ENCODE results near the gene ST13.
"Not testable (repeated sequence)": the region's sequence is repeated elsewhere in the genome, so short reads cannot be mapped to it uniquely, and the experiment has no call there.

ST13 gene

GRCh38 chr22:40838486-40838885 is 18.0 kb downstream of the ST13 start:
- no peak for DNase-seq (ENCODE audit: low read depth)

- no peak for DNase-seq (ENCODE audit: low read depth)
Measured at GRCh38 chr22:40834619-40835018, 21.8 kb downstream of the ST13 start.

DNA sequence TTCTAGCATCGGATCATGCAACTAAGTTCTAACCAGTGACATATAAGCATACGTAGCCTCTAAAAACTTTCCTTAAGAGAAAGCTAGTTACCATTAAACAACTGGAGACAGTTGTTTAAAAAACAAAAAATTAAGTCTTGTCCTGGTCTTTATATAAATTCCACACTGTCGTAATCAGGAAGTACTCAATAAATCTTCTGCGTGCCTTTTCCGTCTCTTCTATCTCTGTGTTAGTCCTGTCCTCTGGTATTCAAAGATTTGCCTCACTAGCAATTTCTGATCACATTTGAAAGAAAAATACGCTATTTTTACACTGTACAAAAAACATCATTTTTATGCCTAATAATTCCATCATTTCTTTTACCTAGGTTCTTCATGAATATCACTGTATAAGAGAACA is 27.3 kb downstream of the ST13 start:
- DNase-seq (ENCODE audit: low read depth), result no peak

GRCh38 chr22:40826984-40827741 is 29.3 kb downstream of the ST13 start:
- no peak for DNase-seq (ENCODE audit: low read depth)

- DNase-seq (ENCODE audit: low read depth), result not testable (repeated sequence)
Measured at GRCh38 chr22:40826292-40826691, 30.1 kb downstream of the ST13 start.

DNA sequence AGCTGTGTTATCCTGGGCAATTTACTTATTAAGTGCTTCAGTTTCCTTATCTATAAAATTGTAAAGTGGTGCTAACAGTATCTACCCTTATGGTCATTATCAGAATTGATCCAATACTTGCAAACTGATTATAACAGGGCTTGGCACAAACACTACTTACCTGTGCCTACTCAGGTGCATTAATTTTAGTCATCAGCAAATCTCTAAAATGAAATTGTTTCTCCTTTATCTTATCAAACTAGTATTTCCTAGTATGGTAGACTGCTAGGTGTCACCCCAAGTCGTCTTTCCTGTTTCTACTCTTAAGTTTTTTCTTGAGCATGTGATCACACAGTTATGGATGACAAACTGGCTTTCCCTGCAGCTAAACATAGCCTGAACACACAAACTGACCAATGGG is 33.0 kb downstream of the ST13 start:
- DNase-seq (ENCODE audit: low read depth), result no peak

DNA sequence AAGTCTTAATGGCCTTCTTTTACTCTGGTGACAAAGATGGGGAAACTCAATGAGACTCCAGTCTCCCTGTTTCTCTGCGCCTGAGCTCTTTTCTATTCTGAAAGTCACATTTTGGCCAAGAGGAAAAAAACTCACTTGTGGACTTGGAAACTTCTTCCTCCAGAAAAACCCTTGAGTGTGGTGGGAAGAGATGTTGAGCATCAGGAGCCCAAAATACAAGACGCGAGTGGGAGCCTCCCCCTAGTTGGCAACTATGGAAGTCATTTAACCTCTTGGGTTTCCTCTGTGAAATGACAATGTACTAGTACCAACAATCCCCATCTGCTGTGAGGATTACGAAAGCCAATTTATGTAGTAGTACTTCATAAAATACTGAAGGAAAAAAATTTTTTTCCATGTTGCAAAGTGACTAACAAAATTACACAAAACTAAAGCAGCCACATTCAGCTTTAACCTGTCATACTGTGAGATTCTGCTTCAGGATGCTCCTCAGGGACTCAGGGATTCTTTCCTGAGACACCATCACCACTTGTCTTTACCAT is 36.8 kb downstream of the ST13 start:
- DNase-seq (ENCODE audit: low read depth), result no peak

DNA sequence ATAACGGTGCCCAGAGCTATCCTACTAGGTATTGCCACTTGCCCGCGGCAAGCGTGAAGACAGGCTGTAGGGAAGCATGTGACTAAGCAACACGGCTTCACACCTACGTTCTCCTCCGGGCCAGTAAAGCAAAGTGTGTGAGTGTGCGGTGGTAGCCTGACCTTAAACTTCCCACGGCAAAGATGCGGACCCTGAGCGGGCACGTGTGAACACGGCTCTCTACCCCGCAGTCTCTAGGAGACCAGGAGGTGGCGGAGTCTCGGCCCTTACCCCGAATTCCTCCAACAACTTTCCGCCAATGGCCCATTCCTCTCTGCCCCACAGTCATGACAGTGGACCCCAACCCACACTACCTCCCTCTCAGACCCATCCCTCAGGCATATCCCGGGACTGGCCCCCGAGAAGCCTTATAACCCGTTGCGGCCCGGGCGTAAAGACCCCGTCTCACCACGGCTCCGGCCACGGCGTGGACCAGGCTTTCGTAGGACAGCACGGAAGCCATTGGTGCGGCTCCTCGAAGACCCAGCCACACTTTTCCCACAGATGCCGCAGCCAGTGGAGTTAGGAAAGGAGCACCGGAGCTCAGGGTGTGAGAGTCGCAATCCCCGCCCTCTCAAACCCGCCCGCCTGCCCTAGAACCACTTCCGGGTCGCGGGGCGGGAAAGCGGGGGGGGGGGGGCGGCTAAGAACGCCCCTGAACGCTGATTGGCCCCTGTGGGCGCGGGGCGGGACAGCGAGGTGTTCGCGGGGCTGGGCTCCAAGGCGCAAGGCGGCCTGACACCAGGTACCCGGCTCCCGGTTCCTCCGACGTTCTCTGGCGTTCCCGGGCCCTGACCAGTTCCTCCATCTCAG is 37.5 kb downstream of the ST13 start, which contains the start of gene SLC25A17:
Gene SLC25A17 (minus strand): TSS at position 600 of the 852 bp plus-strand sequence. CDS start 98 bp downstream, at position 502.
- DNase-seq (ENCODE audit: low read depth), result peak; percentile 77

GRCh38 chr22:40818192-40818746 is 38.2 kb downstream of the ST13 start:
- no peak for DNase-seq (ENCODE audit: low read depth)

DNA sequence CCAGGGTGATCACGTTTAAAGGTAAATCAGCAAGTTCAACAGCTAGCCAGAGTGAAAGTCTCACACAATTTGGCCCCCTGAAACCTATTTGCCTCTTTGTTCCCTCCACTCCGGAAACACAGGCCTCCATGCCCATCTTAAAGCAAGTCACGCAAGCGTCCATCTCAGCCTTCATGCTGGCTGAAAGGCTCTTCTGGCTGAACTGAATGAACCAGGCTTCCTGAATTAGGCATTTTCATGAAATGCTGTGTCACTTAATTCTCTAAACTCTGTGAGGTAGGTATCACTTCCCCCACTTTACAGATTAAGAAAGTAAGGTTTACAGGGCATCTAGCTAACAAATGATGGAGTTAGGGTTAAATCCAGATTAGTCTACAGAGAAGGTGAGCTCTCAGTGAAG is 38.7 kb downstream of the ST13 start:
- no peak for DNase-seq (ENCODE audit: low read depth)

GRCh38 chr22:40813912-40814315 is 42.5 kb downstream of the ST13 start:
- no peak for DNase-seq (ENCODE audit: low read depth)

DNA sequence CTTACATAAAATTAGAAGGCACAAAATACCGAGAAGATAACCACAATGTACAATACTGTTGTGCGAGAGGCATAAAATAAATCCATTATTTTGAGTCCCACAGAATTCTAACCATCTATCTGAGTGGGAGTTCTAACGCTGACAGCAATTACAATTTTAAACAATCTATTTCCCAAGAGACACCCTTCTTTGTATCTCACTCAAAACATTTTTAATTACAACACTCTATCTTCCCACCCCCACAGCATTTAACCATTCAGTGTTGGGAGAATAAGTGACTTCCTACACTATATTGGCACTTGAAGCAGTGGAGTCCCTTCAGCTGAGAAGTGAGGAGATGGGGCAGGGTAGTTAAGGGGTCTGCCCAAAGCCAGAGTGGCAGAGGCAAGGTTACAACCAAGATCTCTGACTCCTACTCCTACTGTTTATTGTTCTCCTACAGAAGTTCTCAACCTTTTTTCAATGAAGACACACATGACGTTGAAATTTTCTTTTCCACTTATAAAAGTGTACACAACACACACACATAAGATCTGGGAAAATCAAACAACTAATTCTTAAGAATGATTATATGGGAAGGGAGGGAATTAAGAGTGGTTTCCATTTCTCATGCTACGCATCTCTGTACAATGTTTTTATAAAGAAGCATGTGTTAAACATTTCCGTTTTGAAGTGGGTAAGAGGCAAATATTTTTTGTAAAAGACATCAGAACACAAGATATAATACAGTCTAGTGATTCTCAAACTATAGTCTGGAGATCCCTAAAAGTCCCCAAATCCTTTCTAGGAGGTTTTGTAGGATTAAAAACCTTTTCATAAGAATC is 48.2 kb downstream of the ST13 start:
- no peak for DNase-seq (ENCODE audit: low read depth)

DNA sequence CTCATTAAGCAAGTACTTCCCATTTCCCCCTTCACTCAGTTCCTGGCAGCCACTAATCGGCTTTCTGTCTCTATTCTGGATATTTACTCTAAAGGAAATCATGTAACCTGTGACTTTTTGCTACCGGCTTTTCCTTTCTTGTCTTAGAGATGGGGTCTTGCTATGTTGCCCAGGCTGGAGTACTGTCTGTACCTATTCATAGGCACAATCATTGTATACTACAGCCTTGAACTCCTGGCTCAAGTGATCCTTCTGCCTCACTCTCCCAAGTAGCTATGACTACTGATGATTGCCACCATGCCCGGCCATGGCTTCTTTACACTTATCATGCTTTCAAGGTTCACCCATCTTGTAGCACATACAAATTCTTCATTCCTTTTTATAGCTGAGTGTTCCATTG is 49.7 kb downstream of the ST13 start:
- no peak for DNase-seq (ENCODE audit: low read depth)

- DNase-seq (ENCODE audit: low read depth), result no peak
Measured at GRCh38 chr22:40805699-40806203, 50.7 kb downstream of the ST13 start.

- DNase-seq (ENCODE audit: low read depth), result no peak
Measured at GRCh38 chr22:40805239-40805638, 51.2 kb downstream of the ST13 start.

DNA sequence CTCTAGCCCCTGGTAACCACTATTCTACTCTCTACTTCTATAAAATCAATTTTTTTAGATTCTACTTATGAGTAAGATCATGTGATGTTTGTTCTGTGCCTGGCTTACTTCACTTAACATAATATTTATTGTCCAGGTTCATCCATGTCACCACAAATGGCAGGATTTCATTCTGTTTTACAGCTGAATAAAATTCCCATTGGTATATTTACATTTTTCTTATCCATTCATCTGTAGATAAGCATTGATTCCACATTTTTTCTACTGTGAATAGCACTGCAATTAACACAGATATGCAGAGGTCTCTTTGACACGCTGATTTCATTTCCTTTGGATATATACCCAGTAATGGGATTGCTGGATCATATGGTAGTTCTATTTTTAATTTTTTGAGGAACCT is 53.1 kb downstream of the ST13 start:
- DNase-seq (ENCODE audit: low read depth), result no peak

- no peak for DNase-seq (ENCODE audit: low read depth)
Measured at GRCh38 chr22:40799008-40799407, 57.4 kb downstream of the ST13 start.

DNA sequence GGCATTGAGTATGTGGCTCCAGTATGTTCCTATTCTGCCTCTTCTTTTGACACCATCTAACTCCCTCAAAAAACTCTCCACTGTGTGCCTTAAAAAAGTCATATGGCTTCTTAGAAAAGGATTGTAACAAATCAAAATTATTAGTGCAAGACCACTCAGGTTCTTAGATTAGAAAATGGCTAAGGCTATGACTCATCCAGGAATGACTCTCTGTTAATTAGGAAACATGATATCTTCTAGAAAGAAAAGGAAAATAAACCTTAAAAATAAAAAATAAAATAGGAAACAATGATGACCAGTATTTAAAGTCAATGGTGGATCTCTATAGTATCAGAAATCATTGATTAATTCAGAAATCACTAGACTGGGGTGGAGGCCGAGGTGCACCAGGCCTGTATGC is 59.0 kb downstream of the ST13 start:
- DNase-seq (ENCODE audit: low read depth), result no peak

GRCh38 chr22:40792451-40792850 is 64.0 kb downstream of the ST13 start:
- no peak for DNase-seq (ENCODE audit: low read depth)

GRCh38 chr22:40791241-40791640 is 65.2 kb downstream of the ST13 start:
- DNase-seq (ENCODE audit: low read depth), result no peak

GRCh38 chr22:40789131-40789530 is 67.3 kb downstream of the ST13 start:
- DNase-seq (ENCODE audit: low read depth), result no peak

DNA sequence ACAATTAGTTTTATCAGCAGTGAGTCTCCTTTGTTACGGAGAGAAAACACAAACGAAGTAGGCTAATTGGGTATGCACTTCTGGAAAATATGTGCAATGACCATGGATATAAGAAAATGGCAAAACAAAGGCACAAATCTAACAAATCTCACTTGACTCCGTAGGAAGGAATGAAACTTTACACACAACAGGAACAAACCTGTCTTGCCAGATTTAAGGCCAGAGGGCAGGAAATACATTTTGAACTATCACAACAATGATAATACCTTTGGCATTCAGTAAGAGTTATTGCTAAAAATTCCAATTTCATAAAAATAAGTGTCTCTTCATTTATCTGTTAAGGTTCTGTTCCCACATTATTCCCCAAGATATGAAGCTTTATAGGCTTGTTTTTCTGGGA is 73.9 kb downstream of the ST13 start:
- no peak for DNase-seq (ENCODE audit: low read depth)

Measured in stimulated activated CD8-positive, alpha-beta memory T cell treated with anti-CD3 and anti-CD28 coated beads, Interleukin-7, amount 100 ng/mL, for 24 hours (primary cell).